BLaER1 (cell line): ENCODE data around the gene NEUROG1.

Experiments used
- H3K27ac ChIP-seq: shearing (Covaris generic); formaldehyde crosslinking; 2 replicates; pipeline ENCODE4 v1.8.1; 2022
- H3K27me3 ChIP-seq: shearing (Covaris generic); formaldehyde crosslinking; 2 replicates; pipeline ENCODE4 v1.8.1; 2022
- H3K36me3 ChIP-seq: shearing (Covaris generic); formaldehyde crosslinking; 2 replicates; pipeline ENCODE4 v1.8.1; 2022
- H3K4me1 ChIP-seq: shearing (Covaris generic); formaldehyde crosslinking; 2 replicates; pipeline ENCODE4 v1.8.1; 2022
- H3K4me2 ChIP-seq: shearing (Covaris generic); formaldehyde crosslinking; 2 replicates; pipeline ENCODE4 v1.8.1; 2022
- H3K4me3 ChIP-seq: shearing (Covaris generic); formaldehyde crosslinking; 2 replicates; pipeline ENCODE4 v1.8.1; 2022
- H3K9ac ChIP-seq: shearing (Covaris generic); formaldehyde crosslinking; 2 replicates; pipeline ENCODE4 v1.8.1; 2022
- H3K9me3 ChIP-seq: shearing (Covaris generic); formaldehyde crosslinking; 2 replicates; pipeline ENCODE4 v1.8.1; 2022
- H4K20me1 ChIP-seq: shearing (Covaris generic); formaldehyde crosslinking; 2 replicates; pipeline ENCODE4 v1.8.1; 2022
- Cebpa-rat ChIP-seq: shearing (Covaris generic); IDR thresholded peaks from 2 replicates; pipeline ENCODE4 v1.8.1; 2022

Gene NEUROG1

GRCh38 chr5:135571902-135572301 lies 36.1 kb upstream of the NEUROG1 start:
- H3K4me1 ChIP-seq: peaks cover 40% of the 10 kb centered on the region
- no peaks in the 10 kb centered on the region for H3K27me3 ChIP-seq
- no peak overlapping the region for H3K27ac ChIP-seq
- TF ChIP-seq Cebpa-rat: no peak
- no peak overlapping the region for H3K4me3 ChIP-seq
- H3K36me3 ChIP-seq: no peaks in the 10 kb centered on the region
- no peak overlapping the region for H3K9ac ChIP-seq
- peak overlapping the region; percentile 37 for H3K4me2 ChIP-seq
- no peaks in the 10 kb centered on the region for H4K20me1 ChIP-seq
- no peaks in the 10 kb centered on the region for H3K9me3 ChIP-seq

- Histone ChIP-seq H3K9ac (no peak overlapping the region), H3K4me1 (peaks cover 40% of the 10 kb centered on the region), H3K27me3 (no peaks in the 10 kb centered on the region), H3K36me3 (no peaks in the 10 kb centered on the region), H3K4me2 (no peak overlapping the region), H4K20me1 (no peaks in the 10 kb centered on the region), H3K4me3 (no peak overlapping the region), H3K27ac (no peak overlapping the region), H3K9me3 (no peaks in the 10 kb centered on the region)
- TF ChIP-seq Cebpa-rat: no peak
Observed at GRCh38 chr5:135571066-135571609, 35.4 kb upstream of the NEUROG1 start.

- Histone ChIP-seq H3K9ac (no peak overlapping the region), H3K9me3 (no peaks in the 10 kb centered on the region), H4K20me1 (no peaks in the 10 kb centered on the region), H3K4me3 (no peak overlapping the region), H3K4me1 (peaks cover 40% of the 10 kb centered on the region), H3K4me2 (no peak overlapping the region), H3K27me3 (no peaks in the 10 kb centered on the region), H3K36me3 (no peaks in the 10 kb centered on the region), H3K27ac (no peak overlapping the region)
- no peak for TF ChIP-seq Cebpa-rat
Observed at GRCh38 chr5:135570453-135570764, 34.6 kb upstream of the NEUROG1 start.

- no peaks in the 10 kb centered on the region for H3K36me3 ChIP-seq
- no peak overlapping the region for H3K4me3 ChIP-seq
- H3K4me1 ChIP-seq: peaks cover 36% of the 10 kb centered on the region
- H3K9ac ChIP-seq: no peak overlapping the region
- no peak overlapping the region for H3K27ac ChIP-seq
- no peaks in the 10 kb centered on the region for H4K20me1 ChIP-seq
- H3K27me3 ChIP-seq: no peaks in the 10 kb centered on the region
- H3K9me3 ChIP-seq: no peaks in the 10 kb centered on the region
- no peak overlapping the region for H3K4me2 ChIP-seq
- TF ChIP-seq Cebpa-rat: no peak
Observed at GRCh38 chr5:135569755-135570452, 34.1 kb upstream of the NEUROG1 start.

GRCh38 chr5:135568923-135569360 lies 33.2 kb upstream of the NEUROG1 start:
- Histone ChIP-seq H3K27me3 (no peaks in the 10 kb centered on the region), H3K36me3 (no peaks in the 10 kb centered on the region), H4K20me1 (no peaks in the 10 kb centered on the region), H3K27ac (no peak overlapping the region), H3K4me3 (no peak overlapping the region), H3K9me3 (no peaks in the 10 kb centered on the region), H3K4me1 (peaks cover 28% of the 10 kb centered on the region), H3K9ac (no peak overlapping the region), H3K4me2 (peak overlapping the region; percentile 27)
- no peak for TF ChIP-seq Cebpa-rat

GRCh38 chr5:135568246-135568645 lies 32.5 kb upstream of the NEUROG1 start:
- Histone ChIP-seq H4K20me1 (no peaks in the 10 kb centered on the region), H3K27ac (no peak overlapping the region), H3K9ac (no peak overlapping the region), H3K36me3 (no peaks in the 10 kb centered on the region), H3K27me3 (no peaks in the 10 kb centered on the region), H3K4me3 (no peak overlapping the region), H3K4me1 (peaks cover 28% of the 10 kb centered on the region), H3K9me3 (no peaks in the 10 kb centered on the region), H3K4me2 (peak overlapping the region; percentile 27; the same call in 1 of the 2 replicates)
- no peak for TF ChIP-seq Cebpa-rat

GRCh38 chr5:135567661-135568060 lies 31.9 kb upstream of the NEUROG1 start:
- Histone ChIP-seq H4K20me1 (no peaks in the 10 kb centered on the region), H3K27ac (no peak overlapping the region), H3K9ac (no peak overlapping the region), H3K27me3 (no peaks in the 10 kb centered on the region), H3K4me3 (no peak overlapping the region), H3K9me3 (no peaks in the 10 kb centered on the region), H3K4me1 (peaks cover 24% of the 10 kb centered on the region), H3K36me3 (no peaks in the 10 kb centered on the region), H3K4me2 (no peak overlapping the region)
- no peak for TF ChIP-seq Cebpa-rat

GRCh38 chr5:135566422-135567400 lies 30.9 kb upstream of the NEUROG1 start:
- TF ChIP-seq Cebpa-rat: no peak
- Histone ChIP-seq H3K4me3 (no peak overlapping the region), H3K36me3 (no peaks in the 10 kb centered on the region), H3K27me3 (no peaks in the 10 kb centered on the region), H3K4me1 (peaks cover 14% of the 10 kb centered on the region), H4K20me1 (no peaks in the 10 kb centered on the region), H3K27ac (no peak overlapping the region), H3K9ac (no peak overlapping the region), H3K4me2 (no peak overlapping the region), H3K9me3 (no peaks in the 10 kb centered on the region)

GRCh38 chr5:135565725-135566421 lies 30.1 kb upstream of the NEUROG1 start:
- H3K4me3 ChIP-seq: no peak overlapping the region
- H3K36me3 ChIP-seq: no peaks in the 10 kb centered on the region
- no peak overlapping the region for H3K9ac ChIP-seq
- H4K20me1 ChIP-seq: no peaks in the 10 kb centered on the region
- peaks cover 18% of the 10 kb centered on the region for H3K4me1 ChIP-seq
- no peaks in the 10 kb centered on the region for H3K9me3 ChIP-seq
- no peak overlapping the region for H3K27ac ChIP-seq
- no peak overlapping the region for H3K4me2 ChIP-seq
- H3K27me3 ChIP-seq: no peaks in the 10 kb centered on the region
- TF ChIP-seq Cebpa-rat: no peak

- no peak for TF ChIP-seq Cebpa-rat
- Histone ChIP-seq H3K9ac (no peak overlapping the region), H3K27ac (no peak overlapping the region), H3K4me1 (peaks cover 18% of the 10 kb centered on the region), H3K4me3 (no peak overlapping the region), H3K27me3 (no peaks in the 10 kb centered on the region), H3K9me3 (no peaks in the 10 kb centered on the region), H3K4me2 (no peak overlapping the region), H4K20me1 (no peaks in the 10 kb centered on the region), H3K36me3 (no peaks in the 10 kb centered on the region)
Observed at GRCh38 chr5:135565266-135565665, 29.5 kb upstream of the NEUROG1 start.
